ENCODE data around the gene ITPR1. TPM values are rescaled to one million over a fixed set of nuclear protein-coding genes. Genes with fewer than 3 reads are reported as not detected.

ITPR1 gene
- total RNA-seq, 2 donors from 2014 or later: 7.0 to 18.2 TPM

DNA sequence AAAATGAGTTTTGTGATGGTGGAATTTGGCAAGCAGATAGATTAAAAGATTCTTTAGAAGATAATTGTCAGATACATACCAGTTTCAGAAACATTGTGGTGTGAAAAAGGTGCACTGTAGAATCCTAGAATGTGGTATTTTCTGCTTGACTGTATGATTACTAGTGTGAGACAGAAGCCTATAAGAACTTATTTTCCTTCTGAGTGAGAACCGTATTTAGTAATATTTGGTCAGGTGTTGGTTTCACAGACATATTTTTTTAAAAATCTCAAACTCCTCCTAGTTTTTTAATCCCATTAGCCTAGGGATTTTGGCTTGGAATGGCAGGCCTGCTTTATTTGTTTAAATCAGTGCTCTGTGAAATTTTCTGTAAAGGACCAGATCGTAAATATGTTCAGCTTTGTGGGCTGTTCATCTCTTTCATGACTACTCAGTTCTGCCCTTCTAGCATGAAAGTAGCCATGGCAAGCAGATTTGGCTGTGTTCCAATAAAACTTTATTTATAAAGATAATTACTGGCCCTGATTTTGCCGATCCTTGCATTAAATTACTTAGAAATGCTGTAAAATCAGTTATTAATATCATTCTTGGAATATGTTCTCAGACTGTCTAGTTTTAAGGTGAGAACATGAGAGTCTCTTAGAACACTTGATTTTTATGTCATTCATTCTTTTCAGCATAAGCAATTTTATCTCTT is 205.1 kb downstream of the ITPR1 start:
- H3K9me3 ChIP-seq: no peaks in the 10 kb centered on the region
- H3K36me3 ChIP-seq: no peaks in the 10 kb centered on the region
- DNase-seq: no peak
- no peak overlapping the region for H3K9ac ChIP-seq (ENCODE audit: low read depth in 2 of 2, low read length in 2 of 2)
- no peaks in the 10 kb centered on the region for H3K4me1 ChIP-seq
- H3K27ac ChIP-seq: no peak overlapping the region
- intact Hi-C loops (cut with DNase I): no loop called here
- no peak overlapping the region for H3K4me3 ChIP-seq
- no peaks in the 10 kb centered on the region for H3K27me3 ChIP-seq
- TF ChIP-seq, protein P1, sequence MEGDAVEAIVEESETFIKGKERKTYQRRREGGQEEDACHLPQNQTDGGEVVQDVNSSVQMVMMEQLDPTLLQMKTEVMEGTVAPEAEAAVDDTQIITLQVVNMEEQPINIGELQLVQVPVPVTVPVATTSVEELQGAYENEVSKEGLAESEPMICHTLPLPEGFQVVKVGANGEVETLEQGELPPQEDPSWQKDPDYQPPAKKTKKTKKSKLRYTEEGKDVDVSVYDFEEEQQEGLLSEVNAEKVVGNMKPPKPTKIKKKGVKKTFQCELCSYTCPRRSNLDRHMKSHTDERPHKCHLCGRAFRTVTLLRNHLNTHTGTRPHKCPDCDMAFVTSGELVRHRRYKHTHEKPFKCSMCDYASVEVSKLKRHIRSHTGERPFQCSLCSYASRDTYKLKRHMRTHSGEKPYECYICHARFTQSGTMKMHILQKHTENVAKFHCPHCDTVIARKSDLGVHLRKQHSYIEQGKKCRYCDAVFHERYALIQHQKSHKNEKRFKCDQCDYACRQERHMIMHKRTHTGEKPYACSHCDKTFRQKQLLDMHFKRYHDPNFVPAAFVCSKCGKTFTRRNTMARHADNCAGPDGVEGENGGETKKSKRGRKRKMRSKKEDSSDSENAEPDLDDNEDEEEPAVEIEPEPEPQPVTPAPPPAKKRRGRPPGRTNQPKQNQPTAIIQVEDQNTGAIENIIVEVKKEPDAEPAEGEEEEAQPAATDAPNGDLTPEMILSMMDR (IDR thresholded peaks at IDR 0.05): no peak

DNA sequence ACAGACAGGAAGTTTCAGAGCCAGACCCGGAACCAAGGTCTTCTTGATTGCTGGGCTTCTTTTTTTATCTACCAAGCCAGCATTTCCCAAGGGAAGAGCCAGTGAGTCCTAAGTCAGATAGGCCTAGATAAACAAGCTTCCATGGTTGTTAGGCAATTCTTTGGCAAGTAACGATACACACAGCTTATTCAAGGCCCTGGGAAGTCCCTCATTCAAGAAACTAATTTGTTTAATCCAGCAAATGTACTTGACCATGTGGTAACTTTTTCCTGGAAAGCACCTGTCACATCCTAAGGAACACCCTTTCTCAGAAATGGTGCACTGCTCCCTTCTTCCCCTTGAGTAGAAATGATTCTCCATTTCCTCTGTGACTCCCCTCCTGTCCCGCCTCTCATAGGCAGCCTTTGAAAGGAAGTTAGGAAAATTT is 209.9 kb downstream of the ITPR1 start:
- no peaks in the 10 kb centered on the region for H3K9me3 ChIP-seq
- H3K27me3 ChIP-seq: no peaks in the 10 kb centered on the region
- no peaks in the 10 kb centered on the region for H3K36me3 ChIP-seq
- no peak overlapping the region for H3K27ac ChIP-seq
- H3K4me1 ChIP-seq: no peaks in the 10 kb centered on the region
- intact Hi-C loops (cut with DNase I): no loop called here
- no peak overlapping the region for H3K4me3 ChIP-seq
- TF ChIP-seq, protein P1 (IDR thresholded peaks at IDR 0.05): no peak
- H3K9ac ChIP-seq (ENCODE audit: low read depth in 2 of 2, low read length in 2 of 2): no peak overlapping the region
- DNase-seq: no peak

DNA sequence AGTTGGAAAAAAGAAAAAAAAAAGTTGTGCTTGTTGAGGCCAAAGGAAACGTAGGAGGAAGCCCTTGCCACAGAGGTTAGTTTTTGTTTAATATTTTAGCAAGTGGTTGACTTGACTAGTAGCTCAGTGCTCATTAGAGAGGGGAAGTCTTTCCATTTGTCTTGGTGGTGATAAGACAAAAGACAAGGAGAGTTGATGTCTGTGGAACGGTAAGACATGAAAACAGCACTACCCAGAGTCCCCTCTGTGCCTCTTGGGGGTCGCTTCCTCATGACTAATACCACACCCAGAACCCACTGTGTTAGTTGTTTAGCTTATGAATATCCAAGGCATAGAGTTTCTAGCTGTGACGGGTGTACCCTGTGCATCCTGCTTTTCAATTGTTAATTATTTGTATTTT is 211.4 kb downstream of the ITPR1 start:
- no peak overlapping the region for H3K9ac ChIP-seq (ENCODE audit: low read depth in 2 of 2, low read length in 2 of 2)
- DNase-seq: no peak
- no peaks in the 10 kb centered on the region for H3K27me3 ChIP-seq
- no peaks in the 10 kb centered on the region for H3K9me3 ChIP-seq
- no peaks in the 10 kb centered on the region for H3K4me1 ChIP-seq
- TF ChIP-seq, protein P1 (IDR thresholded peaks at IDR 0.05): no peak
- intact Hi-C loops (cut with DNase I): no loop called here
- H3K27ac ChIP-seq: no peak overlapping the region
- H3K4me3 ChIP-seq: no peak overlapping the region
- H3K36me3 ChIP-seq: no peaks in the 10 kb centered on the region

DNA sequence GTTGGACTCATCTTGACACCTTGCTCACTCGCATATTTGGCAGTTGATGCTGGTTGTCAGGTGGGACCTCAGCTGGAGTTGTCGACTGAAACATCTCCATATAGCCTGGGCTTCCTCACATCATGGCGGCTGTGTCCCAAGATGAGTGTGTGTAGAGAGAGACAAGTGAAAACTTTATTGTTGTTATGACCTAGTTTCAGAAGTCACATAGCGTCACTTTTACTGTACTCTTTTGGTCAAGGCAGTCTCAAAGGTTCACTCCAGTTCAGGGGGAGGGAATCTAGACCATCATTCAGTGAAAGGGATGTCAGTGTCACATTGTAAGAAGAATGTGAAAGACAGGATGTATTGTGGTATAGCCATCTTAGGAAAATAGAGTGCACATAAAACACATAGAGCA is 214.2 kb downstream of the ITPR1 start:
- no peak for DNase-seq
- H3K27ac ChIP-seq: no peak overlapping the region
- H3K36me3 ChIP-seq: no peaks in the 10 kb centered on the region
- TF ChIP-seq, protein P1 (IDR thresholded peaks at IDR 0.05): no peak
- no peaks in the 10 kb centered on the region for H3K9me3 ChIP-seq
- peaks cover 6% of the 10 kb centered on the region for H3K4me1 ChIP-seq
- intact Hi-C loops (cut with DNase I): no loop called here
- H3K27me3 ChIP-seq: no peaks in the 10 kb centered on the region
- no peak overlapping the region for H3K9ac ChIP-seq (ENCODE audit: low read depth in 2 of 2, low read length in 2 of 2)
- no peak overlapping the region for H3K4me3 ChIP-seq

DNA sequence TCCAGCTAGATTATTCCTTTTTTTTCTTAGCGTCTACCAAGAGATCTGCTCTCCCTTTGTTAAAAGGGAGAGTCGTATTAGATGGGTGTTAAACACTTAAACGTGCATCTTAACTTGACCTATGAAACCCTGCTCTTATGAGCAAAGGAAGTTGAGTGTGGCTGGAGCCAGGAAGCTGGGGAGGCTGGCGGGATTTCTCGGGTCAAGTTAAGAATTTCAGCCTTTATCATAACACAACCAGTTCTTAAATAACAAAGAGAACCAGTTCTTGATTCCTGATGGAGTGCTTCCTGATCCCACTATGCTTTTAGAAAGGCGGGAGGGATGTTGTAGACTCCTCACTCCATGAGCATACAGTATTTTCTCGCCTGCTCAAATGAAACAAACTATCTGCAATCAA is 215.1 kb downstream of the ITPR1 start:
- H3K36me3 ChIP-seq: no peaks in the 10 kb centered on the region
- no peak for DNase-seq
- H3K9me3 ChIP-seq: no peaks in the 10 kb centered on the region
- H3K9ac ChIP-seq (ENCODE audit: low read depth in 2 of 2, low read length in 2 of 2): no peak overlapping the region
- H3K27me3 ChIP-seq: no peaks in the 10 kb centered on the region
- TF ChIP-seq, protein P1 (IDR thresholded peaks at IDR 0.05): no peak
- intact Hi-C loops (cut with DNase I): no loop called here
- no peak overlapping the region for H3K27ac ChIP-seq
- H3K4me3 ChIP-seq: no peak overlapping the region
- H3K4me1 ChIP-seq: peaks cover 6% of the 10 kb centered on the region
